Astrocyte (in vitro differentiated cells and primary cell): ENCODE measurements around the gene OMA1. TPM values are rescaled to one million over a fixed set of nuclear protein-coding genes. Genes with fewer than 3 reads are reported as not detected.

ENCODE experiments used
- DNase-seq: peaks from one replicate; pipeline ENCODE4 v3.0.0-alpha.2; 2010; ENCODE audit warnings: low read depth
- FAIRE-seq: peaks from 2 replicates; lab custom pipeline; 2011; peaks lifted over from hg19 to GRCh38; lab: Jason Lieb, UNC
- H2AFZ ChIP-seq: 2 replicates; pipeline ENCODE4 v1.6.0; 2012; ENCODE audit warnings: low read depth, low read length, inconsistent platforms
- H3K27ac ChIP-seq: 2 replicates; pipeline ENCODE4 v1.5.1; 2011; ENCODE audit warnings: low read depth, low read length, inconsistent platforms
- H3K27me3 ChIP-seq: 2 replicates; pipeline ENCODE4 v1.6.0; 2011; ENCODE audit warnings: low read length, inconsistent platforms; ENCODE audit not compliant: insufficient read depth
- H3K36me3 ChIP-seq: 2 replicates; pipeline ENCODE4 v1.5.1; 2011; ENCODE audit warnings: low read length, inconsistent platforms; ENCODE audit not compliant: insufficient read depth
- H3K4me1 ChIP-seq: 2 replicates; pipeline ENCODE4 v1.5.1; 2011; ENCODE audit warnings: low read length, inconsistent platforms; ENCODE audit not compliant: insufficient read depth
- H3K4me2 ChIP-seq: 2 replicates; pipeline ENCODE4 v1.6.0; 2012; ENCODE audit warnings: low read length, inconsistent platforms
- H3K4me3 ChIP-seq: 2 replicates; pipeline ENCODE4 v1.5.1; 2011; ENCODE audit warnings: low read depth, mild to moderate bottlenecking, low read length, inconsistent platforms; ENCODE audit not compliant: insufficient read depth
- H3K79me2 ChIP-seq: 2 replicates; pipeline ENCODE4 v1.6.0; 2012; ENCODE audit warnings: mild to moderate bottlenecking, low read length, inconsistent platforms; ENCODE audit not compliant: insufficient read depth
- H3K9ac ChIP-seq: 2 replicates; pipeline ENCODE4 v1.6.0; 2012; ENCODE audit warnings: mild to moderate bottlenecking, low read length, inconsistent platforms
- H3K9me3 ChIP-seq: 2 replicates; pipeline ENCODE4 v1.5.1; 2012; ENCODE audit warnings: low read depth, mild to moderate bottlenecking, low read length, inconsistent platforms; ENCODE audit not compliant: insufficient read depth
- H4K20me1 ChIP-seq: 2 replicates; pipeline ENCODE4 v1.6.0; 2012; ENCODE audit warnings: low read length, inconsistent platforms; ENCODE audit not compliant: insufficient read depth
- H3K27ac Mint-ChIP-seq: one replicate; pipeline ENCODE4 v1.8.0; 2021; ENCODE audit warnings: mild to moderate bottlenecking, mixed read lengths; ENCODE audit not compliant: unreplicated experiment
- H3K27me3 Mint-ChIP-seq: one replicate; pipeline ENCODE4 v1.8.0; 2021; ENCODE audit warnings: low read depth, mixed read lengths; ENCODE audit not compliant: unreplicated experiment
- H3K36me3 Mint-ChIP-seq: one replicate; pipeline ENCODE4 v1.8.0; 2021; ENCODE audit warnings: low read depth, mixed read lengths; ENCODE audit not compliant: unreplicated experiment
- H3K4me1 Mint-ChIP-seq: one replicate; pipeline ENCODE4 v1.8.0; 2021; ENCODE audit warnings: low read depth, mixed read lengths; ENCODE audit not compliant: unreplicated experiment
- H3K4me3 Mint-ChIP-seq: one replicate; pipeline ENCODE4 v1.8.0; 2021; ENCODE audit warnings: mild to moderate bottlenecking, moderate library complexity, mixed read lengths; ENCODE audit not compliant: unreplicated experiment
- H3K9me3 Mint-ChIP-seq: one replicate; pipeline ENCODE4 v1.8.0; 2021; ENCODE audit warnings: mild to moderate bottlenecking, mixed read lengths; ENCODE audit not compliant: unreplicated experiment
- CTCF ChIP-seq: IDR thresholded peaks from 2 replicates; pipeline ENCODE4 v1.5.1; 2011; ENCODE audit warnings: low read depth, mild to moderate bottlenecking, inconsistent platforms, low read length, moderate library complexity; ENCODE audit not compliant: insufficient read depth
- EZH2 ChIP-seq: IDR thresholded peaks from 2 replicates; pipeline ENCODE4 v1.6.1; 2012; ENCODE audit warnings: mild to moderate bottlenecking, low read length, inconsistent platforms; ENCODE audit not compliant: insufficient read depth
- total RNA-seq: library from RNA; stranded (reverse); gene quantifications from 2 replicates; pipeline ENCODE4 v1.2.1, GENCODE V29; 2021

The OMA1 gene
- total RNA-seq, 1 donor from 2014 or later: 5.1 TPM

GRCh38 chr1:58431901-58432620 is 114.5 kb downstream of the OMA1 start:
- no peaks in the 10 kb centered on the region for H3K36me3 ChIP-seq
- DNase-seq: no peak
- Mint-ChIP-seq H3K36me3 (no peaks in the 10 kb centered on the region), H3K27ac (no peak overlapping the region), H3K4me3 (no peak overlapping the region), H3K27me3 (peaks cover 4% of the 10 kb centered on the region), H3K4me1 (peaks cover 4% of the 10 kb centered on the region), H3K9me3 (no peaks in the 10 kb centered on the region)
- H3K4me2 ChIP-seq: peak overlapping the region; percentile 79
- H4K20me1 ChIP-seq: no peaks in the 10 kb centered on the region
- peak overlapping the region; percentile 66 for H3K27ac ChIP-seq
- no peaks in the 10 kb centered on the region for H3K79me2 ChIP-seq
- no peaks in the 10 kb centered on the region for H3K27me3 ChIP-seq
- peaks cover 12% of the 10 kb centered on the region for H3K4me1 ChIP-seq
- no peak overlapping the region for H3K4me3 ChIP-seq
- H2AFZ ChIP-seq: peak overlapping the region; percentile 67
- no peaks in the 10 kb centered on the region for H3K9me3 ChIP-seq
- H3K9ac ChIP-seq: no peak overlapping the region
- TF ChIP-seq CTCF: no peak
- no peak for TF ChIP-seq EZH2
- no peak for FAIRE-seq

Other genes with a start within 250 kb of the OMA1 start
- 0.87 and 3.0 TPM in 2 replicates for gene TACSTD2, start 30.5 kb upstream of the OMA1 start, total RNA-seq
- 32.3 and 38.1 TPM in 2 replicates for gene MYSM1, start 153.3 kb upstream of the OMA1 start, total RNA-seq
- 100 and 101 TPM in 2 replicates for gene JUN, start 237.3 kb upstream of the OMA1 start, total RNA-seq